Measurements from ENCODE around the gene SRGAP2B.
"Not testable (repeated sequence)": the region's sequence is repeated elsewhere in the genome, so short reads cannot be mapped to it uniquely, and the experiment has no call there.

The SRGAP2B gene

DNA sequence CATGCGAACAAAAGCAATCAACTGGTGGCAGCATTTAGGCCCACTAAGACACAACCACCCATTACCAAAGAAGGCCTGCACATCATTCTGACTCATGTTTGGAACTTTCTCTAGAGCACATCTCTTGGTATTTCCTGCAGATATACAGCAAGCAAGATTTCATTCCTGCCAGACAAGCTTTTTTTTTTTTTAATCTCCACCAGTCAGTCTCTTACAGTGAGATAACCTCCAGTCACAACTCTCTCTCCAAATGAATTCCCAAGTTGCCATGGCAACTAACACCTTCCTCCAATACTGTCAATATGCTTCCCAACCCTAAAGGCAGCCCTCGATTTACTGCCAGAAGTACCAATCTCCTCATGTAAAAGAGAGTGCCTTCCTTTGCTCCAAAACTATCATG is 59.1 kb downstream of the SRGAP2B start:
- not testable (repeated sequence) for DNase-seq

DNA sequence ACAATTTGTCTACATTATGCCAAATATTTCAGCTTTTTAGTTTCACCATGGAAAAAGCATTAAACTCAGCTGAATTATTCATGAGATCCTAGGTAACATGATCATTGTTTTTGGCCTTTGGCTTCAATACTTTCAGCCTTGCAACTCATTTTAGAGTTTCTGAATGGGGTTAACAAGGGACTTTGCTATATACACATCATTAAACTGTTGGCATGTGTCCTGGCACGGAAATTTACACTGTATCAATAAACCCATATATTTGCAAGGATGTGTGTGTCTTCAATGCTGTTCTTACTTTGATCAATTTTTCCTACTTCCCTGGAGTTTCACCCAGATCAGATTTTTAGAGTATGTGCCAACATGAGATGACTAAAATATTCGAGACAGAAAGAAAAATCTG is 61.6 kb downstream of the SRGAP2B start:
- not testable (repeated sequence) for DNase-seq

DNA sequence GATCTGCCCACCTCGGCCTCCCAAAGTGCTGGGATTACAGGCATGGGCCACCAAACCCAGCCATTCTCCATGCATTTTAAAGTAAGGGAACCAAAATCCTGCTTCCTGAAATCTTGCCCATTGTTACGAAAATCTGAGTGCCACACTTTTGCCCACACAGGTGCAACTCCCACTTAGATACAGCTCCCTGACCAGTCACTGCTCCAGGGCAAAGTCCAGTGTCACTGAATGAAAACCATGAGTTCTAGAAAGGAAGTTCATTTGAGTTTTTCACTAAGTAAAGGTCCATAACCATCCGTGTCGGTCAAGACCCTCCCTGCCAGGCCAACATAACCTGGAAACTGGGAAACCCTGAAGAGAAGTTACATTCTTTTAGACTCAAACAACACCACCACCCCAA is 67.9 kb downstream of the SRGAP2B start:
- DNase-seq, result not testable (repeated sequence)

DNA sequence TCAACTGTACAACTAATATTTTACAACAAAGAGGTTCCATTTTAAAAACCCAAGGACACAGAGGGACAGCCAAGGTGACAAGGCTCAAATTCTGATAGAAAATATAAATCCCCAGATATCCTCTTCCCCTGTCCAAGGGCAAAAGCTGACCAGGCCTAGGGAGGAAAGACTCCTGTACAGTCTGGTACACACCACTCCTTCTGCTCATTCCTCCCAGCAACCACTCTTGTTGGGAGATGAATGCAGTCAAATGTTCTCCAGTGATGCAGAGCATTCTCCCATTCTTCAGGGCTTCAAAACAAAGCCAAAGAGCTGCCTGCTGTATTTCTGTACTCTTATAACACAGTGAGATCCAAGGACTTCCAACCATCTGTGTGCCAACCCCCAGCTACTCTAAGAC is 69.8 kb downstream of the SRGAP2B start:
- DNase-seq, result not testable (repeated sequence)

DNA sequence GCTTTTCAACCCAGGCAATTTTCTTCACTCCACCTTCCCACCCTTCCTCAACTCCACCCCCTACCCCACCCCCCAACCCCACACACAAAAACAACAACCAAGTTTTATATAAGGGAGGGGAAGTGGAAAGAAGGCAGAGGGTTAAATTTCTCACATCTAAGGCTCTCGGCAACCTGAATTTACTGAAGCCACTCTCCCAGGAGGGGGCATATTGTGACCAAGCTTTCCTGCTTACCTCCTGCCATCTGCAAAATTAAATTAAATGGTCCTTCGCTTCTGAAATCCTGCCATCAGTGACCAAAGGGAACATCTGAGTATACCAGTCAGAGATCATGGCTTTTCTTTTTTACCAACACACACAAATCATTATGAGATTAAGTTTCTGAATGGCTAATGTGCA is 72.9 kb downstream of the SRGAP2B start:
- not testable (repeated sequence) for DNase-seq

DNA sequence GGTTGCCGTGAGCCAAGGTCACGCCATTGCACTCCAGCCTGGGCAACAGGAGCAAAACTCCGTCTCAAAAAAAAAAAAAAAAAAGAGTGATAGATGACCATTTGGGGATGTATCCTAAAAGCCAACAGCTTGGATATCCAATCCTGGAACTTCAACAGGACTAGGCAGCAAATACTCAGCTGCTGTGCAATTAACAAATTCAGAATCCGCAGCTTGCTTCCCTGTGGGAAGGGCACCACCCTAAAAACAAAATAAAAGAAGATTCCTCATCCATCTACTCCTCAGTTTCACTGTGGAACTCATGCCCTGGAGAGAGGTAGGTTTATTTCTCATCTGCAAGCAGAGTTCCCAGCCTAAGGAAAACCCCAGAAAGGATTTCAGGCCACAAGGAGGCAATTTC is 73.4 kb downstream of the SRGAP2B start:
- DNase-seq, result not testable (repeated sequence)

DNA sequence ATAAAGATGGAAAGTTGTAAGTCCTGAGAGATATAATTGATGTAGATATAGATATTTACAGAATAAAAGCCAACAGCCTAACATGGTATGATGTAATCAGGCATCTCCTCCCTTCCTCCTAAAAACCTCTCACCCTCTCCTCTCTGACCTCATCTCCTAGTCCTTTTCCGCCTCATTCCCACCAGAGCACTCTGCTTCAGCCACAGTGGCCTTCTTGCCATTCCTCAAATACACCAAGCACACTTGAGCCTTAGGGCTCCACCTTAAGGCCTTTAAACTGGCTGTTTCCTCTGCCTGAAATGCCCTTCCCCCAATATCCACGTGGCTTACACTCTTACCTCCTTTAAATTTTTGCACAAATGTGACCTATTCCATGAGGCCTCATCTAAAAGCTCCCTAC is 75.4 kb downstream of the SRGAP2B start:
- DNase-seq, result not testable (repeated sequence)

DNA sequence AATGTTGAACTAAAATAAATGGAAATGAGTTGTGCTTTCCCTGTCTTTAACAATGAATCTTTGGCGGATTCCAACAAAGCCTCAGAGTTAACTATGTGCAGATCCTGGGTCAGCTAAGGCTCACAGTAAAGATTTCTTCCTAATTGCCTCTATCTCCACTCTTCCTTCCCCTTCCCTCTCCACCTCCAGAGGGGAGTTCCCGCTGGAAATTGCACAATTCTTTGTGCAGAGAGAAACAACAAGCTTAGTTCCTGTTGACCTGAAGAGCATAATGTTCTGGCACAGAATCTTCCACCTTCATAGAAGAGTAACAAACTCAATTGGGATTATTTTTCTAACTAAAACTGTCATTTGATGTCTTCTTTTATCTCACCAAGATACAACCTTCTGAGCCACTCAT is 77.4 kb downstream of the SRGAP2B start:
- not testable (repeated sequence) for DNase-seq

DNA sequence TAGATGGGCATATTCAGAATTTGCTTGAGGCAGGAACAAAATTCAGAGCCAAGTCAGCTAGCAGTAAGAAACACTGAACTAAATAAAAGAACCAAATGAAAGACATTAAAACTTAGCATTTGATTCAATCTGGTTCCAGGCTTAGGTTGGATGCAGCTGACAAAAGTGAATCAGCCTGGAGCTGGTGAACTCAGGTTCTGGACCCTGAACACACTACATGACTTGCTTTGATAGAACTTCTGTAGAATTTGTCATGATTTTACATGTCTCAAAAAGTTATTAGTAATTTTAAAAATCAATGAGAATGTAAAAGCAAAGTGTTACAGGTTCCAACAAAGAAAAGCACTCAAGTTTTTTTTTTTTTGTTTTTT is 78.7 kb downstream of the SRGAP2B start:
- not testable (repeated sequence) for DNase-seq

DNA sequence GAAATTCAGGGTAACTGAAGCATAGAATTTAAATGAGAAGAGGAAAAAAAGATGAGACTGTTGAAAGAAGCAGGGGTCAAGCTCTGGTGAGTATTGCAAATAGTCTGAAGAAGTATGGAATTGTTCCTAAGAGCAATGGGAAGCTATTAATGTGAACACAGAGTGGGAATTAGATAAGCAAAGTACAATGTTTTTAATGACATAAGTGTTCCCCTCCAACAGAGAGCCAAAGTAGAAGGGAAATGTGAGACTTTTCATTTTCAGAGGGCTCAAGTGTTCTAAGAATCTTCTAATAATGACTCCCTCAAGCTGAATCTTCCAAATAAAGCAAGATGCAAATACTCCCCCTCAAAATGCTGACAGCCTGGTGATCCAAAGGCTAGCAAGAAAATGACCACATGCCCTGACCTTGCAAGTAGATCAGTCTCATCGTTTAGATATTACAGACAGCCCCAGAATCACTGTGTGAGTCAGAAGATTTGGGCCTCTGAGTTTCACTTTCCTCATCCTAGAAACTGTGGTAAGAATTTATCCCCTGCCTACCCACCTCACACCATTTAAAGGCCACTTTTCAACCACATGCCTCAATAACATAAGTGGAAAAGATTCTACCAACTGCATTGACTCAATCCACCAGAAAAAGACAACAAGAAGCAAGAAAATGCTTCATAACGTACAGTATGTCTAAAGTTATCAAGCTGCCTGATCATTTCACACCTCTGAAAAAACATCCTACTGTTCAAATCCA is 79.2 kb downstream of the SRGAP2B start:
- not testable (repeated sequence) for DNase-seq

DNA sequence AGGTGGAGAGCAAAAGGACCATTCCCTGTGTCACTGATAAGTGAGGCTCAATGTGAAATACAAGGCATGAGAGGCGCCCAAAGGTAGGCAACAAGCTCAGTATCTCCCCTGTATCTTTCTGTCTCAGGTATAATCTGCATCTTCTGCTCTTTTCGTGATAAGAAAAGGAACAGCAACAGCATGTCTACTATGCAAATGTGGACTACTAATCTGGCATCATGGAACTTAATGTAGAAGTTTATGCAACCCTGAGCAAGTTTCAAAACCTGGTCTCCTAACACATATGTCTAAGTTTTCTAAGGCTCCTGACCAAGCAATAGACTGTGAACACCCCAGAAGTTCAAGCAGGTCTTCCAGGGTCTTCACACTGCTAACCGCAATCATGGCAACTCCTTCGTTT is 81.8 kb downstream of the SRGAP2B start:
- DNase-seq, result not testable (repeated sequence)

DNA sequence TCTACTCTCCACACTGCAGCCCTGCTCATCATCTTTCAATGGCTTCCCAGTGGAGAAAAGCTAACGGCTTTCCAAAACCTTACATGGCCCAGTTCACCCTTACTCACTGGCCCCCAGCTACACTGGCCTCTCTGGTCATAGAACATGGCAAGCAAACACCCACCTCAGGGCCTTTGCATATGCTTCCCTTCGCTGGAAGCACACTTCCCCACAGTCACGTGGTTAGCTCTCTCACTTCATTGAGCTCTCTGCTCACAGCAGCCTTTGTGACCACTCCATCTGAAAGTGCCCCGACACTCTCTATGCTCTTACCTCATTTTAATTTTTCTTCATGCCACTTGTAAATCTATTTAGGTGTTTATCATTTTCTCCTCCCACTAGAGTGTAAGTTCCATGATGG is 83.3 kb downstream of the SRGAP2B start:
- not testable (repeated sequence) for DNase-seq

DNA sequence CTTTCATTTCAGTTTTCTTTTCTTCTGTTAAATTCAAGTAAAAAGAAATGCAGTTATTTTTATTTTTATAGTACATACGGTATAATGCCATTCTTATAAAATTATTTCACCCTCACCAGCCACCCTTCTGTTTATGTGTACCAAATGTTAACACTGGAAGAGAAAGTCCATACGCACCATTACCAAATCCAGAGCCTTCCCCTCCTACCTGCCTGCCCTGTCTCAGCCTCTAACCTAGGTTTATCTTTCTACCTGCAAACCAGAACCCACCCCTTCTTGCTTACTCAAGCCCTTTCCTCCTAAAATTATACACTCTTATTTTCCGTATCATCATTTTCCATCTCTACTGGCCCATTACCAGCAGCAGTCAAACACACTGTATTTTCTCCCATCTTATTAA is 84.5 kb downstream of the SRGAP2B start:
- not testable (repeated sequence) for DNase-seq

DNA sequence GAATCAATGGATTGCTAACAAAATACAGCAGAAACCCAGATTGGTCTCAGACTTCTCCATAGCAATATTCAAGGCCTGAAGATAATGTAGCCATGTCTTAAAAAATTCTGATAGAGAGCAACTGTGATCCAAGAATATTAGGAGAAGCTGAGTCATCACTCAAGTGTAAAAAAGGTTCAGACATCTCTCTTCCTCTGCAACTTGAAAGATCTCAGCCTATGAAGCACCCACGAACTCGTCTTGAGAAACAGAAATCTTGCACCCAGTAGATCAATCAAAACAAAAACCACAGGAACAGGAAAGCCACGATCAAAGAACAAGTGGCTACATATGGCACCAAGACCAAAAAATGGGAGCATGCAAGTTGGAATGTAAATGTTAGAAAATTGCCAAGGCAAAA is 85.2 kb downstream of the SRGAP2B start:
- not testable (repeated sequence) for DNase-seq

DNA sequence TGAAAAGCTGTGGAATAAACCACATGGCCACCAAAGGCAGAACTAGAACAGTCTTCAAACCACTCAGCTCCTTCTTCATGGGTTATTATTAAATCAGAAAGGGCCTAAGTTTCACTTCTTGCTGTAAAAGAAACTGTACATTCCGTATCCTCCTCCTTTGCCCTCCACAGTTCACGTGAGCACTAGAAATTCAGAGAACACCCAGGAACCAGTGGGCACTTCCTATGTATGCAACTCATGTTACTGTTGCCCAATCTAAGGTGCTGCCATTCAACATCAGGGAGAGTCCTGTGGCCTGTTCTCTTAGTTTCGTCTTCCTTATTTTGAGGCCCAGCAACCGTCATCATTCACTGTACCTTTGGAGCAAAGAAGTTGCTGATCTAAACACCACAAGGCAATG is 86.7 kb downstream of the SRGAP2B start:
- not testable (repeated sequence) for DNase-seq

DNA sequence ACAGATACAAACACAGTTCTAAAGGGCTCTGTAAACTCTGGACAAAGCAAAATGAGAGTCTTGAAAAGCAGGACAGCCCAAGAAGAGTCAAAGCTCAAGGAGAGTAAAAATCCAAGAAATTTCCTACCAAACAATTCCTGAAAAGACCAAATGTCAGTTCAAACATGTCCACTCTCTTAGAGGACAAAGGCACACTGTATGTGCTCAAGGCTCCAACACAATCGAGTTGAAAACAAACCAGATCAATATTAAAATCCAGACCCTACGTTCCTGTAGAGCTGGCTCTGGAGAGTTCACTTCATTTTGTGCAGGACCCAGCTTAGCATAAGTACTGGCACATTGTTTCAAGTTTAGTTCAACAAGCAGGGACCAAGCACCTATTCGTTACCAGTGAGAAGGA is 90.0 kb downstream of the SRGAP2B start:
- DNase-seq, result not testable (repeated sequence)

DNA sequence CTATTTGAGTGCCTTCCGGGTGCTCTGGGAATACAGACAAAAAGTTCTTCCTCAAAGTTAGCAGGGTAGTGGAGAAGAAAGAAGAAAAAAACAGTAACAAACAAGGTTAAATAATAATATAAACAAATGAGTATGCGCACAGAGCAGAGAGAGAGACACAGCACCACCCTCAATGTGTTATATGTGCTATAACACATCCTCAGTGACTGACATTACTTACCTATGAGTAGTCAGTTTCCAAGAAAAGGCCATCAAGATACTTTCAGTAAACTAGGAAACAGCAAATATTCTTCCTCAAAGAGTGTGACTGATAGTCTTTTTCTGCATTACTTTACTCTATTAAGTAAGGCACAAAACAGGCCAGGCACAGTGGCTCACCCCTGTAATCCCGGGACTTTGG is 93.7 kb downstream of the SRGAP2B start:
- not testable (repeated sequence) for DNase-seq

DNA sequence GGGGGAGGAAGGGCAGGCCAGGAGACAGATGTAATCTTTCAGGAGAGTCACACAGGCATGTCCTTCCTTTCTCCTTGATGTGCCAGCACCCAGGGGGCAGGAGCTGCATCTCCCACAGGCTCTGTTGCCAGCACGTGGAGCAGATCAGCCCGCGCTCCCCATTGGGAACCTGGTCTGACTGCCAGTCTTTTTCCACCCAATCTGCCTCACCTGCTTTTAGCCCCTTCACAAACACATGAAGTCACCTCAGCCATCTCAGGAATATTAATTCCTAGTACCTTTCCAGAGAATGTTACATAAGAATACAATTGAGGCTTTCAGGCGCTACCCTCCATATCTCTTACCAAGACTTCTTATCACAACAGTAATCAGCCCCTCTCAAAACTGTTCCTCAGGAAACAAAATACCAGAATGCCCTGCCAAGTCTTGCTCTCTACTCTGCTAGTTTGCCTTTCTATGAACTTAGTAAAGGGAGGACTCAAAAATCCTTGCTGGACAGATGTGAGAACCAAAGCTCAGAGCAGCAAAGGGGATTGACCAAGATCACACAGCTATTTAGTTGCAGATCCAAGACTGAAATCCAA is 94.3 kb downstream of the SRGAP2B start:
- not testable (repeated sequence) for DNase-seq

DNA sequence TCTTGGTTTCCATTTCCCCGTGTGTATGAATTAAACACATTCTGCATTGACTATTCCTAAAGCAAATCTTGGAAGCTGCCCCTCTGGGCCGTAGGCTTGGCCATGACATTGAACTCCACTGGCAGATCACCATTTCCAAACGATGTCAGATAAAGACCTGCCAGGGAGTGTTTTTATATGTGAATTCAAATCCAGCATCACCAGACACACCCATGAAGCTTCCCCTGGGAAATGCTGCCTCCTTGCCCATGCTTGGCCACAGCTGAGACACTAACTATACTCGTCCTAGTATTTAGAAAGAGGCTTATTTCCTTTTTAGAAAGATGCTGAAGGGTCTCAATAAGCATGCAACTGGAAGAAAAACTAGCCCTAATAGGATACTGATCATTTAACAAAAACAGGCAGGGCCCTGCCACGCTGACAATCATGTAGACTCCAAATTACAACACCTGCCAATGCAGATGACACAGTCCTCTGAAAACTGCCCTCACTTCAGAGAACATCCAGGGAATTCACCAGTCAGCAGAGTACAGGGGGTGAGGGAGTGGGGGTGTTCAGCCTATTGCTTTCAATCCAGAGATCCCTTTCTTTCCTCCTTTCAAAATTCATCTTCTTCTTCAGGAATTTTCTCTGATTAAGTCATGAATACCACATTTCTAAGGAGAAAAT is 94.9 kb downstream of the SRGAP2B start:
- DNase-seq, result not testable (repeated sequence)

DNA sequence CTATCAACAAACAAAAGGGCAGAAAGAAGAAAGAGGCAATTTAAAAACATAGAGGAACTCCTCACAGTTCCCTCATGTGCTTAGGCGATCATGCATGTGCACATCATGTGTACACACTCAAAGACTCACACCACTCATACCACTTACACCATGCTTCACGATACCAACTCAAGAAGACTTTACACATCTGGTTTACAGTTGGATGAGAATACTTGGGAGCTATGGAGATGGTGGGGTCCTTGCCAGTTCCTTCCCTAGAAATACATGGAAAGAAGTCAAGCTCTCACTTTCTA is 96.2 kb downstream of the SRGAP2B start:
- not testable (repeated sequence) for DNase-seq

DNA sequence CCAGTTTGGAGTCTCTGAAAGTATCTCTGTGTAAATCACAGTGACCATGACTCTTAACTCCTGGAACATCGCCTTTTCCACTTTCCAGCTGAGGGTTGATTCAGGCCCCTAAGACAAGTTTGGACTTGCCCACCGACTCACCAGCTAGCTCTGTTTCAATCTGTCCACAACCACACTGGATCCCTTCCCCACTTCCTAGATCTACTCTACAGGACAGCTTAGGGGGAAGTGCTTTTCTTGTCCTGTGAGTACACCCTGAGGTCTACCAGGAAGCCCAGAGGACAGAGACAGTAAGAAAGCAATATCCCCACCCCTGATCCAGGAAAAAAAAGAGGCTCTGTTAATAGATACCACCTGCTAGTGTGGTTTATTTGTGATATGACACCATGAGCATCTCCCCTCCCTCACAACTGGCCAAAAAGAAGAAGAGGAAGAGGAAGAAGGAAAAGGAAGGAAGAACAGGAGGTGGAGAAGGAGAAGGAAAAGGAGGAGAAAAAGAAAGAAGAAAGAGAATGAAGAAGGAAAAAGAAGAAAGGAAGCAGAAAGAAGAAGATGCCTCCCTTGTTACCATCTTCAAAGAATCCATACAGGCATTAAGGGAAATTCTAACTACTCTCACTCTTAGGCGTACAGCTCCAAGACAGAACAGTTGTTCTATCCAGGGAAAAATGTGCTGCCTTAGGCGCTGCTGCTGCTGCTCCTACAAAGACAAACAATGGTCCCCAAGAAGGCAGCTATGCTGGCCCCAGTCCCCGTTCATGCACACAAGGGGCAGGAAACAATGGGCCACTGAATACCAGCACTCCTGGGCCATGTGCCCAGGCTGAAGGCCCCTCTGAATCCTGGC is 96.8 kb downstream of the SRGAP2B start:
- not testable (repeated sequence) for DNase-seq

DNA sequence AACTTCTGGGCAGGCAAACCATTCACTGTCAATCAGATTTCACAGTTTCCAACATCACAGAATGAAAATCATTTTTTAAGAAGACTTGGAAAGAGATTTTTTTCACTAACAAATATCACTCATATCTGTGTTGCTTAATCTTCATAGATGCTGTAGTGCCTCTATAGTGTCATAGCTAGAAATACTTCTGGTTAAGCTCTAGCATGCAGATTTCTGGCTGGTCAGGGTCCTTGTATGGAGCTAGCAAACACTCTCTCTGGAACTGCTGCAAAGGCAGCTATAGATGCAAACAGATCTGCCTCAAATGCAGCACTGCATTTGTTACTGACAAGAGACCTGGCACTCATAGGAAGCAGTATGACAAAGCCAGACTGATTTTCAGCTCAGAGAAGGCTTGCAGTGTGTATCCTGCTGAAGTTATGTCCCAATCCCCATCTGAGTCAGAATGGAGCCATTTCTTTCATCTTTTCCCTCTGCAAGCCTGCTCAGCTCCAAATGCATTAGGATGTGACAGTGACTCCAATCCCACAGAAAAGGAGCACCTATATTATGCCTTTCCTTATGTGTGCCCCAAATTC is 99.2 kb downstream of the SRGAP2B start:
- peak; percentile 0 for DNase-seq

DNA sequence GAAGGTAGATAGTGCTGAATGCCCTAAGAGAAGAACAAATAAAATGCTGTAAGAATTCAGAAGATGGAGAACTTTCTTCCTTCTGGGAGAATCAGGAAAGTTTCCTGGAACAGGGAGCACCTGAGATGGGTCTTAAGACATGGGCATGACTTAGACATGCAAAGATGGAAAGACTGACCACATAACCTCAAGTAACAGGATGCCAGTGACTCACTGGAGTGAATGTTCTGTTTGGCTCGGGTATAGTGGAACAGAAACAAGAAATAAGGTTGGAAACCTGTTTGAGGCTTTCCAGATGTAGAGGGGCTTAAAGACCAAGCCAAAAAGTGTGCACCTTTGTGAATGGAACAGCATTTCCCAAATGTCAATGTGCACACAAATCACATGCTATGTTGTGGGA is 102.2 kb downstream of the SRGAP2B start:
- not testable (repeated sequence) for DNase-seq

Measured in NCI-H1694 treated with DMSO at 0.1 percent for 48 hours (cell line).